Esophagus squamous epithelium (tissue), 5 donors: ENCODE measurements around the gene CACNA1D. TPM values are rescaled to one million over a fixed set of nuclear protein-coding genes. Genes with fewer than 3 reads are reported as not detected.

ENCODE experiments used
- DNase-seq: peaks from one replicate; lab custom pipeline; 2025; lab: John Stamatoyannopoulos, UW
- H3K27ac ChIP-seq, 4 donors: fragments of 200-600 bp; sonication (generic); one replicate each; pipeline ENCODE4 v1.5.1; 2016 to 2019; ENCODE audit warnings: mild to moderate bottlenecking in 1 of 4
- H3K27me3 ChIP-seq, 4 donors: fragments of 200-600 bp; sonication (generic); 1 replicate in 3 of 4; 2 replicates in 1 of 4; pipeline versions ENCODE4 v1.5.1 to v1.6.0; 2017 to 2021; ENCODE audit warnings: antibody characterized with exemption in 1 of 4
- H3K36me3 ChIP-seq, 3 donors: fragments of 200-600 bp; sonication (generic); one replicate each; pipeline ENCODE4 v1.5.1; 2016 to 2019
- H3K4me1 ChIP-seq, 3 donors: fragments of 200-600 bp; sonication (generic); one replicate each; pipeline ENCODE4 v1.5.1; 2017 to 2019
- H3K4me3 ChIP-seq, 4 donors: fragments of 200-600 bp; sonication (generic); 1 replicate in 3 of 4; 2 replicates in 1 of 4; pipeline ENCODE4 v1.5.1; 2016 to 2019; ENCODE audit warnings: mild to moderate bottlenecking in 2 of 4, moderate library complexity in 1 of 4
- H3K9me3 ChIP-seq, 3 donors: fragments of 200-600 bp; sonication (generic); one replicate each; pipeline ENCODE4 v1.5.1; 2016 to 2019
- CTCF ChIP-seq, 6 experiments: fragments of 450-650 bp in 4 of 6; fragments of 200-600 bp in 2 of 6; sonication (generic) in 2 of 6; IDR thresholded peaks; one replicate each; pipeline ENCODE4 v1.5.1; 2016 to 2019; ENCODE audit warnings: antibody characterized with exemption in 6 of 6, mild to moderate bottlenecking in 4 of 6, moderate library complexity in 4 of 6
- POLR2A ChIP-seq, 4 donors: fragments of 450-650 bp; IDR thresholded peaks; one replicate each; pipeline ENCODE4 v1.6.1; 2017; ENCODE audit warnings: antibody characterized with exemption in 4 of 4, mild to moderate bottlenecking in 4 of 4, moderate library complexity in 3 of 4
- WGBS, 2 donors: methylation state at CpG; one replicate each; pipeline ENCODE4 v1.1.5; 2018; 5-methylcytosine and 5-hydroxymethylcytosine counted together
- intact Hi-C: fragments of 100-400 bp; cut with DNase I; formaldehyde crosslinking; loops from one replicate; pipeline ENCODE4 v1.15.0; 2022
- total RNA-seq, 4 donors: library from RNA; depleted of rRNA; stranded (reverse); fragments of >200 nt; gene quantifications; one replicate each; pipeline ENCODE4 v1.1.0, GENCODE V29; 2016
- donor health status: DM: yes; HTN: yes; CAD: no.

Gene CACNA1D
- total RNA-seq, 4 donors from 2014 or later: 0.56 to 4.5 (median 3.1) TPM

GRCh38 chr3:53845881-53846133 lies 351.4 kb downstream of the CACNA1D start:
- TF ChIP-seq CTCF (IDR thresholded peaks at IDR 0.05) (no peak), POLR2A (IDR thresholded peaks at IDR 0.05) (no peak)
- Histone ChIP-seq H3K27me3 (peaks cover 0 to 54% (median 0%) of the 10 kb centered on the region in 4 donors), H3K27ac (peak overlapping the region; percentile 13 to 75 (median 58)), H3K4me3 (peak overlapping the region; percentile 47 to 86 (median 68)), H3K4me1 (peaks cover 6 to 20% (median 10%) of the 10 kb centered on the region in 3 donors), H3K36me3 (no peaks in the 10 kb centered on the region), H3K9me3 (no peaks in the 10 kb centered on the region)
- no CpG with 5 or more reads among the region's 34 CpGs for WGBS, 2 donors
- no peak for DNase-seq
- intact Hi-C loops: no loop called here

- Histone ChIP-seq H3K36me3 (no peaks in the 10 kb centered on the region), H3K4me3 (peak within 1 kb of the TSS; percentile 47 to 86 (median 68)), H3K27ac (peak within 1 kb of the TSS; percentile 13 to 75 (median 58)), H3K9me3 (no peaks in the 10 kb centered on the region), H3K4me1 (peaks cover 6 to 20% (median 10%) of the 10 kb centered on the region in 3 donors), H3K27me3 (peaks cover 0 to 56% (median 0%) of the 10 kb centered on the region in 4 donors)
- WGBS, 2 donors: 12% methylated on average over 8 of the region's 91 CpGs; no CpG with 5 or more reads in 1 of the 2 donors
- no peak for TF ChIP-seq CTCF (IDR thresholded peaks at IDR 0.05)
- TF ChIP-seq POLR2A (IDR thresholded peaks at IDR 0.05): no peak
- intact Hi-C loops: no loop called here
- DNase-seq: no peak
Measured at GRCh38 chr3:53846134-53846850, 351.9 kb downstream of the CACNA1D start, which contains the start of the genes CHDH and IL17RB. Gene CHDH (minus strand): TSS chr3:53846419. CDS start chr3:53824008, 22,411 bp downstream. Gene IL17RB (plus strand): TSS chr3:53846568. CDS start chr3:53846589, 21 bp downstream.

- intact Hi-C loops: no loop called here
- DNase-seq: no peak
- peaks cover 6 to 20% (median 10%) of the 10 kb centered on the region in 3 donors for H3K4me1 ChIP-seq
- H3K27me3 ChIP-seq: peaks cover 0 to 56% (median 0%) of the 10 kb centered on the region in 4 donors
- TF ChIP-seq CTCF (IDR thresholded peaks at IDR 0.05): no peak
- no peak for TF ChIP-seq POLR2A (IDR thresholded peaks at IDR 0.05)
- WGBS, 2 donors: 48 to 60% methylated on average over 5 to 10 of the region's 10 CpGs
- no peaks in the 10 kb centered on the region for H3K9me3 ChIP-seq
- no peak overlapping the region for H3K27ac ChIP-seq
- no peaks in the 10 kb centered on the region for H3K36me3 ChIP-seq
- peak overlapping the region; percentile 47 to 86 (median 68) for H3K4me3 ChIP-seq
Measured at GRCh38 chr3:53846851-53847155, 352.4 kb downstream of the CACNA1D start.

- TF ChIP-seq POLR2A (IDR thresholded peaks at IDR 0.05) (no peak), CTCF (IDR thresholded peaks at IDR 0.05) (no peak)
- WGBS, 2 donors: 91 to 94% methylated on average over 7 of the region's 7 CpGs
- intact Hi-C loops: no loop called here
Measured at GRCh38 chr3:53849916-53850315, 355.5 kb downstream of the CACNA1D start.

GRCh38 chr3:53850895-53851294 lies 356.5 kb downstream of the CACNA1D start:
- peaks cover 0 to 40% (median 0%) of the 10 kb centered on the region in 4 donors for H3K27me3 ChIP-seq
- 48 to 62% methylated on average over 4 to 5 of the region's 5 CpGs for WGBS, 2 donors
- H3K36me3 ChIP-seq: no peaks in the 10 kb centered on the region
- DNase-seq: no peak
- TF ChIP-seq POLR2A (IDR thresholded peaks at IDR 0.05): no peak
- TF ChIP-seq CTCF (IDR thresholded peaks at IDR 0.05): no peak
- H3K4me1 ChIP-seq: peaks cover 6 to 11% (median 10%) of the 10 kb centered on the region in 3 donors
- H3K4me3 ChIP-seq: no peak overlapping the region
- H3K27ac ChIP-seq: no peak overlapping the region
- H3K9me3 ChIP-seq: no peaks in the 10 kb centered on the region
- intact Hi-C loops: no loop called here

More at GRCh38 chr3:53849916-53850315, 355.5 kb downstream of the CACNA1D start:
- Histone ChIP-seq H3K36me3 (no peaks in the 10 kb centered on the region), H3K4me1 (peaks cover 6 to 20% (median 10%) of the 10 kb centered on the region in 3 donors), H3K4me3 (no peak overlapping the region), H3K27me3 (peaks cover 0 to 49% (median 0%) of the 10 kb centered on the region in 4 donors), H3K9me3 (no peaks in the 10 kb centered on the region), H3K27ac (no peak overlapping the region)
- no peak for DNase-seq
